ENCODE data around the gene PIM3.

The PIM3 gene

DNA sequence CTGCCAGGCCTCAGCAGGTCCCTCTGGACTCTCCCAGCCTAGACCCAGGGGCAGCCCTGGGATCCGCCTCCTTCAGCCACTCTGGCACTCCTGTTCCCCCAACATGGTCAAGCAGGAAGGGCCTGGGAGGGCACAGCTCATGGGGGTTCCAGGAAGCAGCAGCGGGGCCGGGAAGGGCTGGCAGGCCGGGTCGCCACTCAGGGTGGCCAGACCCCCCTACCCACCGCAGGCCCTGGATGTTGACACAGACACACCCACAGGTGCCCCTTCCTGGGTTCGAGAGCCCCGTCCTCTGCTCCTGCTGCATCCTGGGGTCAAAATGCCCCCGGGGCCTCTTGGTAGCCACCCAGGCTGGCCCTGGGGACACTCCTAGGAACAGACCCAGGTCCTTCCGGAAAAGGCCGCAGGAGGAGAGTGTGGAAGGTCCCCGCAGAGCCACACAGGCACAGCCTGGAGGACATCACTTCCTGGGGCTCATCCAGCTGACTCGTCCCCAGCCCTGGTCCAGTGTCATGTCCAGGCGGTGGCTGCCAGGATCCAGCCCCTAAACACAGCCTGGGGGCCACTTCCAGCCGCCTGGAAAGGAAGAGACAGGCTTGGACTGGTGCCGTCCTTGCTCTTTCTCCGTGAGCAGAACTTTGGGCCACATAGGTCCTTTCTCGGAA lies 6.8 kb upstream of the PIM3 start:
- H3K27ac ChIP-seq = peak overlapping the region; percentile 19 to 41
- no peaks in the 10 kb centered on the region for H3K27me3 ChIP-seq
- H3K4me3 ChIP-seq = no peak overlapping the region
- intact Hi-C loops (cut with DNase I; ENCODE audit: low total_unique reads) = no loop called here
- no peak for DNase-seq
- H3K9me3 ChIP-seq = no peaks in the 10 kb centered on the region
- H3K4me1 ChIP-seq = peaks cover 0 to 64% (median 29%) of the 10 kb centered on the region in 4 donors
- H3K36me3 ChIP-seq = no peaks in the 10 kb centered on the region
- TF ChIP-seq, protein P1, sequence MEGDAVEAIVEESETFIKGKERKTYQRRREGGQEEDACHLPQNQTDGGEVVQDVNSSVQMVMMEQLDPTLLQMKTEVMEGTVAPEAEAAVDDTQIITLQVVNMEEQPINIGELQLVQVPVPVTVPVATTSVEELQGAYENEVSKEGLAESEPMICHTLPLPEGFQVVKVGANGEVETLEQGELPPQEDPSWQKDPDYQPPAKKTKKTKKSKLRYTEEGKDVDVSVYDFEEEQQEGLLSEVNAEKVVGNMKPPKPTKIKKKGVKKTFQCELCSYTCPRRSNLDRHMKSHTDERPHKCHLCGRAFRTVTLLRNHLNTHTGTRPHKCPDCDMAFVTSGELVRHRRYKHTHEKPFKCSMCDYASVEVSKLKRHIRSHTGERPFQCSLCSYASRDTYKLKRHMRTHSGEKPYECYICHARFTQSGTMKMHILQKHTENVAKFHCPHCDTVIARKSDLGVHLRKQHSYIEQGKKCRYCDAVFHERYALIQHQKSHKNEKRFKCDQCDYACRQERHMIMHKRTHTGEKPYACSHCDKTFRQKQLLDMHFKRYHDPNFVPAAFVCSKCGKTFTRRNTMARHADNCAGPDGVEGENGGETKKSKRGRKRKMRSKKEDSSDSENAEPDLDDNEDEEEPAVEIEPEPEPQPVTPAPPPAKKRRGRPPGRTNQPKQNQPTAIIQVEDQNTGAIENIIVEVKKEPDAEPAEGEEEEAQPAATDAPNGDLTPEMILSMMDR (IDR thresholded peaks at IDR 0.05) = no peak

DNA sequence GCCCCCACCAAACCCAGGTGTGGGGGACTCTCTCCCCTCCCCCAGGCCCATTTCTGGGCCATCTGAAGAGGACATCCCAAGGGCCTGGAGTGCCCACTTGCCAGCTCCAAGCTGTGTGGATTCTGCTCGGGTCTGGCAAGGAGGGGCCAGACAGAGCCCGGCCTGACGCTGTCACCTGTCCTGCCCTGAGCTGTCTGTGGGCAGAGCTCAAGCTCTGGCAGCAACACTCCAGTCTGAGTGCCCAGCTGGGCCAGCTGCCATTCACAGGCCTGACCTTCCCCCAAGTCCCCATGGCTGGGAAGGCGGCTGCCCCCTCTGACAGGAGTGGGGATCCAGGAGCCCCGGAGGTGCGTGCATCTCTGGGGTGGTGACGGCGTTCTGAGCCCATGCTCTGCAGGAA lies 6.2 kb upstream of the PIM3 start:
- no peaks in the 10 kb centered on the region for H3K36me3 ChIP-seq
- TF ChIP-seq, protein P1 (IDR thresholded peaks at IDR 0.05) = no peak

DNA sequence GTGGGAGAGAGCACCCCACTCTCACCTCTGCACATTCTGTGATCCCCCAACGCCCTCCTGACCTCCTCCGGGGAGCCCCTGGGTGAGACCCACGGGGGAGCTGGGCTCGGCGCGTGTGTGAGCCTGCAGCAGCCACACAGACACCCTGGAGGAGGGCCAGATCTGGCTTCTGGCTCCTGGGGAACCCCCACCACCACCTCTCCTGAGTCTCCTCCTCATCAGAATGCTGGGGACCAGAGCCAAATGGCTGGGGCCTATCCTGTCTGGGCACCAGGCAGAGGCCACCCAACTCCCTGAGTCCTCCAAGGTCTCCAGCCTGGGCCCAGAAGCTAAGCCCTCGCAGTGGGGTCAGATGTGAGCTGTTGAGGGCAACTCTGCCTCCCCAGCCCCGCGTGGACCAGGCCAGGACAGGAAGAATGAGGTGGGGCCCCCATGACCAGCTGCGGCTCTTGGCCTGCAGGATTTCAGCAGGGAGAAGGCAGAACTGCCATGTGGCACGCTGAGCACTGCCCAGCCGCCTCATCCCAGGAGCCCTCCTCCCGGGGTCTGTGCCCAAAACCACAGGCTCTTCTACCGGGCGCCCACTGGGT lies 5.5 kb upstream of the PIM3 start:
- H3K27ac ChIP-seq = no peak overlapping the region
- TF ChIP-seq, protein P1 (IDR thresholded peaks at IDR 0.05) = no peak
- H3K9me3 ChIP-seq = no peaks in the 10 kb centered on the region
- H3K27me3 ChIP-seq = no peaks in the 10 kb centered on the region
- no peaks in the 10 kb centered on the region for H3K36me3 ChIP-seq
- intact Hi-C loops (cut with DNase I; ENCODE audit: low total_unique reads) = no loop called here
- H3K4me3 ChIP-seq = no peak overlapping the region
- H3K4me1 ChIP-seq = peaks cover 0 to 67% (median 35%) of the 10 kb centered on the region in 4 donors
- no peak for DNase-seq

More for the DNA sequence above, 6.2 kb upstream of the PIM3 start:
- Histone ChIP-seq H3K27me3 (no peaks in the 10 kb centered on the region), H3K9me3 (no peaks in the 10 kb centered on the region), H3K4me1 (peaks cover 0 to 67% (median 29%) of the 10 kb centered on the region in 4 donors), H3K4me3 (no peak overlapping the region), H3K27ac (peak overlapping the region in 1 of 2 donors; percentile 19)
- no peak for DNase-seq
- intact Hi-C loops (cut with DNase I; ENCODE audit: low total_unique reads) = no loop called here

DNA sequence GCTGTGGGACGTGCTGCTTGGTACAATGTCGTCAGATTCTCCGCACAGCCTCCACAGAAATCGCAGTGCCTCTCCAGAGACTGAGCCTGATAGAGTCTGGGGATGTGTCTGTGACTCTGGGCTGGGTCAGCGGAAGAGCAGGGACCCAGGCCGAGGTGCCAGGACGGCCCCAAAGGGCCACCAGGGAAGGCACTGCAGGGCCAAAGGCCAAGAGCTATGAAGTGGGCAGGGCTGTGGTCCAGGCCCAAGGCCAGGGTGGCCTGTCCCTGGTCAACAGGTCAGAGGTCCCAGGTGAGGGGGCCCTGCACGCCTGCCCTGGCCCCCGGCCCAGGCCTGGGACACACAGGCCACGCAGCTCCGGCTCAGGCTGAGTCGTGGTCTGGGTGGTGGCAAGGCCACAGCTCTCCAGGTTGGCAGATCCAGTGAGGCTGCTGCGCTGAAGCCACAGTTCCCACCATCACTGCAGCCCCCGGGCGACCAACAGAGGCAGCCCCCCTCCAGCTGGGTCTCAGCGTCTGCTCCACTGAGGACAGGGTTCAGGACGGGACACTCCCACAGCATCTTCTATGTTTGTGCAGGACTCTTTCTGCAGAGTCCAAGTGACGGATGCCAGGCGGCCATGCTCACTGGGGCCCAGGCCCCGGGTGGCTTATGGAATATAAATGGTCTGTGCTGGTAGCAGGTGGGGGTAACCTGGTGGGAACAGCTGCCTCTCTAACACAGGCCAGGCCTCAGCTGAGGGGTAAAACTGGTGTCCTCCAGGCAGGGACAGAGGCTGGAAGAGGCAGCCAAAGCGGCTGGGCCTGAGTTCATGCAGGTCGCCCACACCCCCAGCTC lies 4.8 kb upstream of the PIM3 start:
- Histone ChIP-seq H3K9me3 (no peaks in the 10 kb centered on the region), H3K27me3 (no peaks in the 10 kb centered on the region), H3K4me3 (no peak overlapping the region), H3K27ac (no peak overlapping the region), H3K4me1 (peaks cover 0 to 64% (median 35%) of the 10 kb centered on the region in 4 donors), H3K36me3 (no peaks in the 10 kb centered on the region)
- intact Hi-C loops (cut with DNase I; ENCODE audit: low total_unique reads) = no loop called here
- TF ChIP-seq, protein P1 (IDR thresholded peaks at IDR 0.05) = no peak
- no peak for DNase-seq

DNA sequence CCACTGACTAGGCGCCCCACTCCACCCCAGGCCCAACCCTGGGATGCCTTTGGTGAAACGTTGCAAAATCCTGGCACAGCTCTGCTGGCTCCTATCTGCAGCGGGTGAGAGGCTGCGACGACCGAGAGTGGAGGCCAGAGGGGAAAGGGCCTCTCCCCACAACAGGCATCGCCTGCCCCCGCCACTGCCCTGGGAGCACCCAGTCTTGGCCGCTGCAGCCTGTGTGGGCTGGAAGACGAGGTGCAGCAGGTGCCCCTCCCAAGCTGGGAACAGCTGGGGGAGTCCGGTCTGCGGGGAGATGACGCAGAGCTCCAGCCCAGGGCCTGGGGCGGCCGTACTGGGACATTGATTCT lies 4.2 kb upstream of the PIM3 start:
- peaks cover 0 to 1% (median under 1%) of the 10 kb centered on the region in 3 donors for H3K36me3 ChIP-seq
- H3K4me1 ChIP-seq = peaks cover 0 to 62% (median 32%) of the 10 kb centered on the region in 4 donors
- H3K27ac ChIP-seq = no peak overlapping the region
- no peaks in the 10 kb centered on the region for H3K9me3 ChIP-seq
- no peak for DNase-seq
- intact Hi-C loops (cut with DNase I; ENCODE audit: low total_unique reads) = no loop called here
- H3K4me3 ChIP-seq = no peak overlapping the region
- TF ChIP-seq, protein P1 (IDR thresholded peaks at IDR 0.05) = no peak
- H3K27me3 ChIP-seq = no peaks in the 10 kb centered on the region
